Loucy (cell line): ENCODE results near the gene RCC2.
"Not testable (repeated sequence)": the region's sequence is repeated elsewhere in the genome, so short reads cannot be mapped to it uniquely, and the experiment has no call there.

Source experiments
- EZH2phosphoT487 ChIP-seq: fragments of 200-600 bp; IDR thresholded peaks from 2 replicates; pipeline ENCODE4 v1.6.1; 2018; ENCODE audit warnings: antibody characterized with exemption, mild to moderate bottlenecking, moderate library complexity, borderline replicate concordance
- TF ChIP-seq, protein P1 (sequence below): fragments of 200-600 bp; sonication (generic); conservative IDR thresholded peaks from 2 replicates; pipeline ENCODE4 v1.5.1; 2014; ENCODE audit warnings: mild to moderate bottlenecking, antibody characterized with exemption, low read length

DNA sequence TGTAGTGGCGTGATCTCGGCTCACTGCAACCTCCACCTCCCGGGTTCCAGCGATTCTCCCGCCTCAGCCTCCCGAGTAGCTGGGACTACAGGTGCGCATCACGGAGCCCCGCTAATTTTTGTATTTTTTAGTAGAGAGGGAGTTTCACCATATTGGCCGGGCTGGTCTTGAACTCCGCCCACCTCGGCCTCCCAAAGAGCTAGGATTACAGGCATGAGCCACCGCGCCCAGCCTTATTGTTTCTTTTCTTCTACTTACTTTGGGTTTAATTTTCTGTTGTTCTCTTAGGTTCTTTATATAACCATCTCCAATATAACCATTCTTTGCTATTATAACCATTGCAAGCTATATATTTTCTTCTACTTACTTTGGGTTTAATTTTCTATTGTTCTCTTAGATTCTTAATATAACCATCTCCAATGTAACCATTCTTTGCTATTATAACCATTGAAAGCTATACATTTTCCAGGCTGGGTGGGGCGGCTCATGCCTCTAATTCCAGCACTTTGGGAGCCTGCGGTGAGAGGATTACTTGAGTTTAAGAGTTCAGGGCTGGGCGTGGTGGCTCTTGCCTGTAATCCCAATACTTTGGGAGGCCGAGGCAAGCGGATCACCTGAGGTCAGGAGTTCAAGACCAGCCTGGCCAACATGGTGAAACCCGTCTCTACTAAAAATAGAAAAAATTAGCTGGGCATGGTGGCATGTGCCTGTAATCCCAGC is 35.5 kb upstream of the RCC2 start:
- TF ChIP-seq, protein P1, sequence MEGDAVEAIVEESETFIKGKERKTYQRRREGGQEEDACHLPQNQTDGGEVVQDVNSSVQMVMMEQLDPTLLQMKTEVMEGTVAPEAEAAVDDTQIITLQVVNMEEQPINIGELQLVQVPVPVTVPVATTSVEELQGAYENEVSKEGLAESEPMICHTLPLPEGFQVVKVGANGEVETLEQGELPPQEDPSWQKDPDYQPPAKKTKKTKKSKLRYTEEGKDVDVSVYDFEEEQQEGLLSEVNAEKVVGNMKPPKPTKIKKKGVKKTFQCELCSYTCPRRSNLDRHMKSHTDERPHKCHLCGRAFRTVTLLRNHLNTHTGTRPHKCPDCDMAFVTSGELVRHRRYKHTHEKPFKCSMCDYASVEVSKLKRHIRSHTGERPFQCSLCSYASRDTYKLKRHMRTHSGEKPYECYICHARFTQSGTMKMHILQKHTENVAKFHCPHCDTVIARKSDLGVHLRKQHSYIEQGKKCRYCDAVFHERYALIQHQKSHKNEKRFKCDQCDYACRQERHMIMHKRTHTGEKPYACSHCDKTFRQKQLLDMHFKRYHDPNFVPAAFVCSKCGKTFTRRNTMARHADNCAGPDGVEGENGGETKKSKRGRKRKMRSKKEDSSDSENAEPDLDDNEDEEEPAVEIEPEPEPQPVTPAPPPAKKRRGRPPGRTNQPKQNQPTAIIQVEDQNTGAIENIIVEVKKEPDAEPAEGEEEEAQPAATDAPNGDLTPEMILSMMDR, result not testable (repeated sequence)
- TF ChIP-seq EZH2phosphoT487, result not testable (repeated sequence)
